IMR-90 (cell line): ENCODE data around the gene DIP2C. TPM values are rescaled to one million over a fixed set of nuclear protein-coding genes. Genes with fewer than 3 reads are reported as not detected.

ENCODE experiments used
- ATAC-seq: fragments of 200-7000 bp; cut with Tn5 transposase; 2 replicates; pipeline ENCODE4 v1.9.1; 2020; ENCODE audit warnings: low read depth, mild to moderate bottlenecking, moderate library complexity
- BruUV-seq: library from RNA; stranded (reverse); fragments of 400-500 nt; replicated peaks from 2 replicates; lab custom pipeline; 2021; lab: Mats Ljungman, UMichigan
- CTCF ChIA-PET: fragments of 300-600 bp; formaldehyde crosslinking; extraction: SDS; loops from one replicate; lab custom pipeline; 2021; ENCODE audit warnings: antibody characterized with exemption; lab: Yijun Ruan, JAX
- POLR2A ChIA-PET: fragments of 300-600 bp; sonication (Branson Sonifier 250); formaldehyde crosslinking; loops from one replicate; lab custom pipeline; 2022; ENCODE audit warnings: antibody characterized with exemption; ENCODE audit not compliant: unreplicated experiment; lab: Charles Lee
- DNase-seq: peaks from one replicate; pipeline ENCODE4 v3.0.0; 2013
- H2AFZ ChIP-seq: replicated peaks from 2 replicates; pipeline ENCODE3; 2013; ENCODE audit warnings: low read length, mild to moderate bottlenecking; ENCODE audit not compliant: poor library complexity
- H2AK5ac ChIP-seq: 2 replicates; pipeline ENCODE4 v1.6.1; 2013; ENCODE audit warnings: low read depth, low read length, inconsistent platforms
- H2AK9ac ChIP-seq: replicated peaks from 2 replicates; pipeline ENCODE3; 2013; ENCODE audit warnings: mild to moderate bottlenecking, low read depth, low read length, moderate library complexity; ENCODE audit not compliant: poor library complexity
- H2BK120ac ChIP-seq: 2 replicates; pipeline ENCODE4 v1.6.1; 2013; ENCODE audit warnings: low read depth, low read length, inconsistent platforms
- H2BK15ac ChIP-seq: 3 replicates; pipeline ENCODE4 v1.6.1; 2013; ENCODE audit warnings: low read depth, low read length, inconsistent platforms
- H2BK20ac ChIP-seq: 2 replicates; pipeline ENCODE4 v1.6.1; 2013; ENCODE audit warnings: low read depth, mild to moderate bottlenecking, inconsistent platforms, low read length, moderate library complexity
- H2BK5ac ChIP-seq: 2 replicates; pipeline ENCODE4 v1.6.1; 2013; ENCODE audit warnings: mild to moderate bottlenecking, low read depth, low read length, inconsistent platforms; ENCODE audit not compliant: poor library complexity, severe bottlenecking
- H3K14ac ChIP-seq: replicated peaks from 2 replicates; pipeline ENCODE4 v1.6.1; 2013; ENCODE audit warnings: low read depth, low read length, inconsistent platforms
- H3K18ac ChIP-seq: 2 replicates; pipeline ENCODE4 v1.6.1; 2013; ENCODE audit warnings: low read depth, low read length, control low read depth
- H3K23ac ChIP-seq: 2 replicates; pipeline ENCODE4 v1.6.1; 2013; ENCODE audit warnings: low read depth, low read length, inconsistent platforms
- H3K27ac ChIP-seq: 2 replicates; pipeline ENCODE4 v1.5.1; 2013; ENCODE audit warnings: mild to moderate bottlenecking, control low read depth, low read length; ENCODE audit not compliant: insufficient read depth
- H3K27me3 ChIP-seq: 2 replicates; pipeline ENCODE4 v1.6.1; 2013; ENCODE audit warnings: low read length; ENCODE audit not compliant: control insufficient read depth, insufficient read depth
- H3K36me3 ChIP-seq: 2 replicates; pipeline ENCODE4 v1.6.1; 2013; ENCODE audit warnings: low read length, mixed read lengths; ENCODE audit not compliant: control insufficient read depth, insufficient read depth
- H3K4ac ChIP-seq: 2 replicates; pipeline ENCODE4 v1.6.1; 2013; ENCODE audit warnings: low read depth, low read length, inconsistent platforms
- H3K4me1 ChIP-seq: 2 replicates; pipeline ENCODE4 v1.6.1; 2013; ENCODE audit warnings: low read length, mixed read lengths; ENCODE audit not compliant: control insufficient read depth, insufficient read depth
- H3K4me2 ChIP-seq: 2 replicates; pipeline ENCODE4 v1.6.1; 2013; ENCODE audit warnings: low read depth, mild to moderate bottlenecking, control low read depth, low read length, moderate library complexity
- H3K4me3 ChIP-seq: 2 replicates; pipeline ENCODE4 v1.5.1; 2013; ENCODE audit warnings: low read depth, mild to moderate bottlenecking, control low read depth, low read length, moderate library complexity; ENCODE audit not compliant: insufficient read depth
- H3K56ac ChIP-seq: 2 replicates; pipeline ENCODE4 v1.6.1; 2013; ENCODE audit warnings: low read length, inconsistent platforms; ENCODE audit not compliant: insufficient read depth; ENCODE audit errors: extremely low read depth
- H3K79me1 ChIP-seq, 2 experiments: 2 replicates each; pipeline ENCODE4 v1.6.1; 2013; ENCODE audit warnings: low read length in 2 of 2, inconsistent platforms in 1 of 2, low read depth in 1 of 2
- H3K9ac ChIP-seq: 2 replicates; pipeline ENCODE4 v1.6.1; 2013; ENCODE audit warnings: low read depth, low read length, control low read depth
- H3K9me1 ChIP-seq: 2 replicates; pipeline ENCODE4 v1.6.1; 2013; ENCODE audit warnings: low read length, inconsistent platforms; ENCODE audit not compliant: insufficient read depth
- H3K9me3 ChIP-seq: 2 replicates; pipeline ENCODE4 v1.6.1; 2013; ENCODE audit warnings: low read length; ENCODE audit not compliant: control insufficient read depth, insufficient read depth
- H4K20me1 ChIP-seq: 2 replicates; pipeline ENCODE4 v1.6.1; 2013; ENCODE audit warnings: low read length, inconsistent platforms; ENCODE audit not compliant: insufficient read depth
- H4K5ac ChIP-seq: 2 replicates; pipeline ENCODE4 v1.6.1; 2013; ENCODE audit warnings: mild to moderate bottlenecking, low read depth, low read length, control low read depth
- H4K8ac ChIP-seq, 2 experiments: 2 replicates each; pipeline ENCODE4 v1.6.1; 2013; ENCODE audit warnings: low read depth in 2 of 2, low read length in 2 of 2, control low read depth in 1 of 2, inconsistent platforms in 1 of 2
- H4K91ac ChIP-seq: 2 replicates; pipeline ENCODE4 v1.6.1; 2013; ENCODE audit warnings: low read depth, low read length, inconsistent platforms; ENCODE audit not compliant: insufficient read depth
- BHLHE40 ChIP-seq: fragments of 150-350 bp; IDR thresholded peaks from 2 replicates; pipeline ENCODE4 v1.6.1; 2016; ENCODE audit warnings: mild to moderate bottlenecking, low read depth, low read length
- CEBPB ChIP-seq: IDR thresholded peaks from 2 replicates; pipeline ENCODE4 v1.6.1; 2012; ENCODE audit warnings: low read depth, low read length, improper control_type of control experiment
- CHD1 ChIP-seq: IDR thresholded peaks from 2 replicates; pipeline ENCODE4 v1.6.1; 2012; ENCODE audit warnings: low read depth, low read length, improper control_type of control experiment
- ELK1 ChIP-seq: fragments of 150-350 bp; IDR thresholded peaks from 2 replicates; pipeline ENCODE4 v1.6.1; 2016; ENCODE audit warnings: low read depth, mild to moderate bottlenecking, low read length, moderate library complexity, borderline replicate concordance
- FOS ChIP-seq: fragments of 150-350 bp; IDR thresholded peaks from 2 replicates; pipeline ENCODE4 v1.6.1; 2016; ENCODE audit warnings: low read depth, low read length
- MAFK ChIP-seq: IDR thresholded peaks from 2 replicates; pipeline ENCODE4 v1.6.1; 2012; ENCODE audit warnings: low read depth, low read length, improper control_type of control experiment
- MAZ ChIP-seq: IDR thresholded peaks from 2 replicates; pipeline ENCODE4 v1.6.1; 2012; ENCODE audit warnings: low read depth, mild to moderate bottlenecking, low read length, improper control_type of control experiment, moderate library complexity, borderline replicate concordance
- MXI1 ChIP-seq: IDR thresholded peaks from 2 replicates; pipeline ENCODE4 v1.6.1; 2012; ENCODE audit warnings: low read depth, mild to moderate bottlenecking, low read length, moderate library complexity, borderline replicate concordance
- NFE2L2 ChIP-seq: fragments of 150-350 bp; IDR thresholded peaks from 2 replicates; pipeline ENCODE4 v1.6.1; 2016; ENCODE audit warnings: low read depth, mild to moderate bottlenecking, low read length
- POLR2A ChIP-seq: IDR thresholded peaks from 2 replicates; pipeline ENCODE4 v1.6.1; 2012; ENCODE audit warnings: mild to moderate bottlenecking, low read depth, low read length
- RAD21 ChIP-seq: IDR thresholded peaks from 2 replicates; pipeline ENCODE4 v1.6.1; 2012; ENCODE audit warnings: low read length, improper control_type of control experiment
- RCOR1 ChIP-seq: IDR thresholded peaks from 2 replicates; pipeline ENCODE4 v1.6.1; 2012; ENCODE audit warnings: mild to moderate bottlenecking, low read length, improper control_type of control experiment; ENCODE audit not compliant: insufficient replicate concordance
- RFX5 ChIP-seq: IDR thresholded peaks from 2 replicates; pipeline ENCODE4 v1.8.0; 2012; ENCODE audit warnings: low read depth, mild to moderate bottlenecking, low read length, moderate library complexity
- SMC3 ChIP-seq: fragments of 150-350 bp; IDR thresholded peaks from 2 replicates; pipeline ENCODE4 v1.6.1; 2016; ENCODE audit warnings: low read depth, mild to moderate bottlenecking, antibody characterized with exemption, low read length, moderate library complexity
- WGBS, 2 experiments: methylation state at CpG; one replicate each; pipeline versions ENCODE4 v1.1.5 to v1.1.7; 2013; ENCODE audit warnings: missing lambda C conversion rate in 2 of 2; ENCODE audit not compliant: insufficient read length in 1 of 2; ENCODE audit errors: extremely low coverage in 2 of 2; 5-methylcytosine and 5-hydroxymethylcytosine counted together
- dilution Hi-C: fragments of 300-500 bp; cut with HindIII; formaldehyde crosslinking; loops from one replicate; pipeline ENCODE4 v1.14.3; 2018; ENCODE audit warnings: low sequenced_read_pairs; ENCODE audit not compliant: unreplicated experiment
- in situ Hi-C: fragments of 300-500 bp; cut with MboI; formaldehyde crosslinking; loops from 3 replicates; pipeline ENCODE4 v1.14.3; 2019; ENCODE audit warnings: low sequenced_read_pairs, inconsistent platforms, mixed read lengths
- intact Hi-C: fragments of 100-400 bp; cut with micrococcal nuclease; formaldehyde crosslinking; loops from 2 replicates; pipeline ENCODE4 v1.10.0; 2022
- polyA plus RNA-seq, 3 experiments: library from polyadenylated mRNA; depleted of rRNA; stranded (reverse); fragments of >200 nt; gene quantifications; 2 replicates each; pipeline ENCODE4 v1.2.3, GENCODE V29; 2012; ENCODE audit warnings: low replicate concordance in 1 of 3
- total RNA-seq: library from RNA; depleted of rRNA; stranded (reverse); fragments of >200 nt; gene quantifications from 2 replicates; pipeline ENCODE4 v1.2.3, GENCODE V29; 2012
- TF ChIP-seq, protein P1 (sequence below): conservative IDR thresholded peaks from 2 replicates; pipeline ENCODE4 v1.5.1; 2012; ENCODE audit warnings: mild to moderate bottlenecking, low read depth, low read length, improper control_type of control experiment
- TF ChIP-seq, protein P2 (sequence below): fragments of 150-350 bp; IDR thresholded peaks from 2 replicates; pipeline ENCODE4 v1.6.1; 2017; ENCODE audit warnings: mild to moderate bottlenecking, antibody characterized with exemption, low read length, low read depth

The DIP2C gene
- total and polyA plus RNA-seq, 2 of the 4 experiments (the other 2 are of a cell fraction), result 8.6 to 17.3 TPM

DNA sequence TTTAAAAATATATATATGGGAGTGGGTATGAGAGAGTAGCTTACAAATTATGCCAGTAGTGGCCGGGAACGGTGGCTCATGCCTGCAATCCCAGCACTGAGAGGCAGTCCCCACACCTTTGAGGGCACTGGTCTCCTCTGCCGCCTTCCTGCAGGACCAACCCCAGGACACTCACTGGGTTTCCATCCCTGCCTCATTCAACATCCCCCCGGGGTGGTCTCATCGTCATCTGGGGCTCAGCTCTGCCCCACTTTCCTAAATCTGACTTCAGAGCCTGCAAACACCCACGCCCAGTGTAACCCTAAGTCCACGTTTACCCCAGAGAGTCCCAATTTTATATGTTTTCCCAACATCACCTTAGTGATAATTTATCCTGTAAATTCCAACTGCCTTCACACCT lies 96.5 kb downstream of the DIP2C start:
- H2BK15ac ChIP-seq, result no peak overlapping the region
- peaks cover 31 to 97% of the 10 kb centered on the region in 2 experiments for H3K79me1 ChIP-seq
- dilution Hi-C loops, result no loop called here
- POLR2A ChIA-PET, result no interaction called here
- no peak overlapping the region for H2BK20ac ChIP-seq
- peak overlapping the region; percentile 82; the same call in 1 of the 2 replicates for H3K27ac ChIP-seq
- peak overlapping the region; percentile 24; the same call in 1 of the 2 replicates for H3K4ac ChIP-seq
- no peak overlapping the region for H3K18ac ChIP-seq
- 0 out of 2 replicates have a peak, but pooled peaks cover 1% of the 10 kb centered on the region for H3K36me3 ChIP-seq
- H2AK9ac ChIP-seq, result no peak overlapping the region
- H3K4me3 ChIP-seq, result no peak overlapping the region
- H3K27me3 ChIP-seq, result no peaks in the 10 kb centered on the region
- no TSS peak for BruUV-seq
- peak overlapping the region; percentile 44; the same call in 1 of the 2 replicates for H2BK120ac ChIP-seq
- H3K4me2 ChIP-seq, result no peak overlapping the region
- CTCF ChIA-PET, result no interaction called here
- no peak overlapping the region; a peak in 1 of 4 replicates for H4K8ac ChIP-seq
- H3K23ac ChIP-seq, result 0 out of 2 replicates have a peak overlapping the region, but pooled peaks have one; percentile 0
- 95% methylated on average over 4 of the region's 7 CpGs; no CpG with 5 or more reads in 1 of the 2 experiments for WGBS, 2 experiments
- ATAC-seq (no peak), DNase-seq (no peak)
- in situ Hi-C loops, result no loop called here
- no peak overlapping the region for H3K9ac ChIP-seq
- H4K91ac ChIP-seq, result peak overlapping the region; percentile 8; the same call in 1 of the 2 replicates
- no peak overlapping the region for H3K56ac ChIP-seq
- H2AFZ ChIP-seq, result no peak overlapping the region
- H4K20me1 ChIP-seq, result peaks cover 23% of the 10 kb centered on the region
- TF ChIP-seq SMC3, result no peak
- no peak for TF ChIP-seq RFX5
- TF ChIP-seq BHLHE40, result no peak
- TF ChIP-seq POLR2A, result no peak
- no peak for TF ChIP-seq RCOR1
- no peak for TF ChIP-seq ELK1
- TF ChIP-seq, protein P1, sequence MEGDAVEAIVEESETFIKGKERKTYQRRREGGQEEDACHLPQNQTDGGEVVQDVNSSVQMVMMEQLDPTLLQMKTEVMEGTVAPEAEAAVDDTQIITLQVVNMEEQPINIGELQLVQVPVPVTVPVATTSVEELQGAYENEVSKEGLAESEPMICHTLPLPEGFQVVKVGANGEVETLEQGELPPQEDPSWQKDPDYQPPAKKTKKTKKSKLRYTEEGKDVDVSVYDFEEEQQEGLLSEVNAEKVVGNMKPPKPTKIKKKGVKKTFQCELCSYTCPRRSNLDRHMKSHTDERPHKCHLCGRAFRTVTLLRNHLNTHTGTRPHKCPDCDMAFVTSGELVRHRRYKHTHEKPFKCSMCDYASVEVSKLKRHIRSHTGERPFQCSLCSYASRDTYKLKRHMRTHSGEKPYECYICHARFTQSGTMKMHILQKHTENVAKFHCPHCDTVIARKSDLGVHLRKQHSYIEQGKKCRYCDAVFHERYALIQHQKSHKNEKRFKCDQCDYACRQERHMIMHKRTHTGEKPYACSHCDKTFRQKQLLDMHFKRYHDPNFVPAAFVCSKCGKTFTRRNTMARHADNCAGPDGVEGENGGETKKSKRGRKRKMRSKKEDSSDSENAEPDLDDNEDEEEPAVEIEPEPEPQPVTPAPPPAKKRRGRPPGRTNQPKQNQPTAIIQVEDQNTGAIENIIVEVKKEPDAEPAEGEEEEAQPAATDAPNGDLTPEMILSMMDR, result no peak
- TF ChIP-seq MAZ, result no peak
- no peak for TF ChIP-seq MXI1
- TF ChIP-seq RAD21, result no peak
- no peak for TF ChIP-seq NFE2L2
- no peak; the same call in 1 of the 2 replicates for TF ChIP-seq CHD1
- TF ChIP-seq FOS, result no peak
- TF ChIP-seq, protein P2, sequence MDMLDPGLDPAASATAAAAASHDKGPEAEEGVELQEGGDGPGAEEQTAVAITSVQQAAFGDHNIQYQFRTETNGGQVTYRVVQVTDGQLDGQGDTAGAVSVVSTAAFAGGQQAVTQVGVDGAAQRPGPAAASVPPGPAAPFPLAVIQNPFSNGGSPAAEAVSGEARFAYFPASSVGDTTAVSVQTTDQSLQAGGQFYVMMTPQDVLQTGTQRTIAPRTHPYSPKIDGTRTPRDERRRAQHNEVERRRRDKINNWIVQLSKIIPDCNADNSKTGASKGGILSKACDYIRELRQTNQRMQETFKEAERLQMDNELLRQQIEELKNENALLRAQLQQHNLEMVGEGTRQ, result no peak
- TF ChIP-seq CEBPB, result no peak
- no peak for TF ChIP-seq MAFK
- intact Hi-C loops, result no loop called here
- 0 out of 2 replicates have a peak overlapping the region, but pooled peaks have one; percentile 7 for H3K14ac ChIP-seq
- peaks cover 21% of the 10 kb centered on the region for H3K4me1 ChIP-seq
- H3K9me1 ChIP-seq, result peaks cover 42% of the 10 kb centered on the region
- no peak overlapping the region for H4K5ac ChIP-seq
- H2BK5ac ChIP-seq, result no peak overlapping the region
- peak overlapping the region; percentile 43; the same call in 1 of the 2 replicates for H2AK5ac ChIP-seq
- H3K9me3 ChIP-seq, result no peaks in the 10 kb centered on the region
